ENCODE results near the gene SHISA2.

DNA sequence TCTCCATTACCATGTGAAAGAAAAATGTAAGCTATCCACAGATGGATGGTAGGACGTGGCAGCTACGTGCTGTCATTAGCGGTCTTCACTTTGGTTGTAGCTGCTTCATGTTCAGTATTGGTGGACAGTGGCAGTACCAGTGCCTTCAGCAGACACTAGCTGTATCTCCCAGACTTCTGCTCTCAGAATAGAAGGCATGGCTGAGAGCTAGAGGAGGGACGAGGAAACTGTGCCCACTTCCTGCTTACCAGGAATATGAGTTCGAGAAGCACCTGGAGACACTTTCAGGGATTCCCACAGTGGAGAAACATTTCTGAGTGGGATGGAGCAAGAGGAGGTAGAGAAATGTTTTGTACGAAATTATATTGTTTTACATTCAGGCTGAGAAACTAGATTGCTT, 6.9 kb upstream of the SHISA2 start:
- TF ChIP-seq EZH2phosphoT487 (IDR thresholded peaks at IDR 0.05; ENCODE audit: insufficient read depth, low read depth), result no peak
- no peak for TF ChIP-seq EZH2 (IDR thresholded peaks at IDR 0.05; ENCODE audit: insufficient read depth, poor library complexity, severe bottlenecking)
